Adrenal gland (tissue), 12 donors: Measurements from ENCODE around the gene TMPRSS12. TPM values are rescaled to one million over a fixed set of nuclear protein-coding genes. Genes with fewer than 3 reads are reported as not detected.
"Not testable (repeated sequence)": the region's sequence is repeated elsewhere in the genome, so short reads cannot be mapped to it uniquely, and the experiment has no call there.

Experiments used
- DNase-seq, 7 donors: peaks; one replicate each; pipeline ENCODE4 v3.0.0-alpha.2; 2019 to 2020
- H3K27ac ChIP-seq, 5 donors: fragments of 200-600 bp; sonication (generic) in 4 of 5; 1 replicate in 3 of 5; 2 replicates in 2 of 5; pipeline versions ENCODE4 v1.5.1 to v1.8.0; 2016 to 2020; ENCODE audit warnings: mild to moderate bottlenecking in 1 of 5
- H3K27me3 ChIP-seq: fragments of 200-600 bp; 2 replicates; pipeline ENCODE4 v1.8.0; 2021
- H3K36me3 ChIP-seq, 2 donors: fragments of 200-600 bp; replicated peaks in 1 of 2; 1 replicate in 1 of 2; 2 replicates in 1 of 2; pipeline versions ENCODE4 v1.5.1 to v1.8.0; 2018 to 2022
- H3K4me1 ChIP-seq, 2 donors: fragments of 200-600 bp; replicated peaks in 1 of 2; 1 replicate in 1 of 2; 2 replicates in 1 of 2; pipeline versions ENCODE4 v1.5.1 to v1.8.0; 2018 to 2021
- H3K4me3 ChIP-seq, 4 donors: fragments of 200-600 bp; sonication (generic) in 3 of 4; one replicate each; pipeline ENCODE4 v1.5.1; 2016 to 2018
- H3K9me3 ChIP-seq, 3 donors: fragments of 200-600 bp; sonication (generic) in 1 of 3; replicated peaks in 1 of 3; 1 replicate in 2 of 3; 2 replicates in 1 of 3; pipeline versions ENCODE4 v1.5.1 to v1.8.0; 2016 to 2021
- CTCF ChIP-seq, 6 experiments: fragments of 450-650 bp in 4 of 6; fragments of 200-600 bp in 2 of 6; sonication (generic) in 1 of 6; IDR thresholded peaks; 1 replicate in 5 of 6; 2 replicates in 1 of 6; pipeline versions ENCODE4 v1.5.1 to v1.8.0; 2016 to 2021; ENCODE audit warnings: antibody characterized with exemption in 6 of 6, mild to moderate bottlenecking in 2 of 6, moderate library complexity in 1 of 6
- POLR2A ChIP-seq, 2 donors: fragments of 450-650 bp; IDR thresholded peaks; one replicate each; pipeline ENCODE4 v1.6.1; 2017; ENCODE audit warnings: antibody characterized with exemption in 2 of 2, mild to moderate bottlenecking in 2 of 2, moderate library complexity in 1 of 2
- WGBS, 4 donors: extraction: QIAGEN DNeasy Blood & Tissue Kit in 2 of 4; methylation state at CpG; one replicate each; pipeline versions ENCODE4 v1.1.5 to v1.1.7; 2013 to 2017; 5-methylcytosine and 5-hydroxymethylcytosine counted together
- intact Hi-C, 2 donors: fragments of 100-400 bp; cut with DNase I; formaldehyde crosslinking; loops; one replicate each; pipeline versions ENCODE4 v1.14.1 to v1.15.0; 2022 to 2023
- polyA plus RNA-seq, 3 donors: library from polyadenylated mRNA; stranded (reverse); fragments of 200-250 nt in 2 of 3; fragments of 350-450 nt in 1 of 3; fragmentation: Illumina TruSeq in 1 of 3; extraction: RNeasy Lipid Tissue Mini Kit (QIAGEN cat#74804) in 1 of 3; gene quantifications; one replicate each; pipeline ENCODE4 v1.2.3, GENCODE V29; 2013 to 2014
- total RNA-seq, 9 donors: library from RNA; depleted of rRNA in 4 of 9; stranded (reverse); fragments of >200 nt in 4 of 9; fragments of 120-200 nt in 1 of 9; fragmentation: NEBNext Ultra II Directional in 1 of 9; extraction: Animal tissue kit (Norgen Biotek cat#: 25700) in 1 of 9; gene quantifications; one replicate each; pipeline versions ENCODE4 v1.1.0 to v1.2.4, GENCODE V29; 2013 to 2023
- donor health status: healthy with polysubstance abuse.
- donor health status: Bipolar disorder and iron deficiency.
- donor health status: DM: yes; HTN: yes; CAD: no.
- donor health status: DM: no; HTN: no; CAD: no.
- donor health status: DM: no; HTN: no; CAD: no.
- donor health status: DM: yes; HTN: yes; CAD: no.

The TMPRSS12 gene
- total and polyA plus RNA-seq, 12 donors, result 0.03 to 0.39 TPM; not detected in 10

GRCh38 chr12:50824914-50825313 is 17.8 kb upstream of the TMPRSS12 start:
- Histone ChIP-seq H3K9me3 (no peaks in the 10 kb centered on the region), H3K4me3 (no peak overlapping the region), H3K27me3 (no peaks in the 10 kb centered on the region), H3K36me3 (no peaks in the 10 kb centered on the region), H3K27ac (peak overlapping the region; percentile 7 to 78 (median 43)), H3K4me1 (peaks cover 4 to 12% of the 10 kb centered on the region in 2 donors)
- DNase-seq, result no peak
- intact Hi-C loops, result loop anchor here in 1 of 2 donors (5.0 kb wide), 1 partner anchor 162 kb away; no protein-coding TSS in a partner anchor
- WGBS, 4 donors, result 22 to 39% (median 34%) methylated on average over 4 of the region's 4 CpGs
- TF ChIP-seq POLR2A (IDR thresholded peaks at IDR 0.05) (no peak), CTCF (IDR thresholded peaks at IDR 0.05) (no peak)

- Histone ChIP-seq H3K4me1 (peaks cover 4 to 12% of the 10 kb centered on the region in 2 donors), H3K27me3 (no peaks in the 10 kb centered on the region), H3K27ac (peak overlapping the region; percentile 7 to 78 (median 43)), H3K4me3 (no peak overlapping the region), H3K9me3 (no peaks in the 10 kb centered on the region), H3K36me3 (no peaks in the 10 kb centered on the region)
- 0 to 1% (median 1%) methylated on average over 2 of the region's 2 CpGs for WGBS, 4 donors
- intact Hi-C loops, result loop anchor here in 1 of 2 donors (5.0 kb wide), 1 partner anchor 162 kb away; no protein-coding TSS in a partner anchor
- peak in 5 of 7 donors; percentile 31 to 63 (median 40) for DNase-seq
- TF ChIP-seq POLR2A (IDR thresholded peaks at IDR 0.05) (no peak), CTCF (IDR thresholded peaks at IDR 0.05) (peak; percentile 23 to 90 (median 64))
Measured at GRCh38 chr12:50825372-50825838, 17.3 kb upstream of the TMPRSS12 start.

GRCh38 chr12:50828121-50828520 is 14.6 kb upstream of the TMPRSS12 start:
- H3K9me3 ChIP-seq, result peaks cover 0 to 4% (median 0%) of the 10 kb centered on the region in 3 donors
- intact Hi-C loops, result loop anchor here in 1 of 2 donors (5.0 kb wide), 1 partner anchor 159 kb away; no protein-coding TSS in a partner anchor
- no peak overlapping the region for H3K27ac ChIP-seq
- no peaks in the 10 kb centered on the region for H3K27me3 ChIP-seq
- no peak overlapping the region for H3K4me3 ChIP-seq
- WGBS, 4 donors, result 96 to 100% (median 100%) methylated on average over 1 of the region's 1 CpG
- TF ChIP-seq CTCF (IDR thresholded peaks at IDR 0.05) (no peak), POLR2A (IDR thresholded peaks at IDR 0.05) (no peak)
- peaks cover 4 to 12% of the 10 kb centered on the region in 2 donors for H3K4me1 ChIP-seq
- no peaks in the 10 kb centered on the region for H3K36me3 ChIP-seq
- no peak for DNase-seq

- Histone ChIP-seq H3K9me3 (peaks cover 0 to 12% (median 0%) of the 10 kb centered on the region in 3 donors), H3K4me1 (peaks cover 4 to 12% of the 10 kb centered on the region in 2 donors), H3K27ac (no peak overlapping the region), H3K27me3 (no peaks in the 10 kb centered on the region), H3K4me3 (no peak overlapping the region), H3K36me3 (no peaks in the 10 kb centered on the region)
- TF ChIP-seq POLR2A (IDR thresholded peaks at IDR 0.05) (no peak), CTCF (IDR thresholded peaks at IDR 0.05) (no peak)
- WGBS, 4 donors, result 67 to 92% (median 83%) methylated on average over 2 of the region's 2 CpGs
- intact Hi-C loops, result loop anchor here in 1 of 2 donors (5.0 kb wide), 1 partner anchor 158 kb away; no protein-coding TSS in a partner anchor
- DNase-seq, result no peak
Measured at GRCh38 chr12:50828886-50829285, 13.8 kb upstream of the TMPRSS12 start.

- not testable (repeated sequence) for H3K4me3 ChIP-seq, DNase-seq, H3K4me1 ChIP-seq, H3K27ac ChIP-seq, H3K36me3 ChIP-seq, H3K27me3 ChIP-seq
- peaks cover 0 to 13% (median 0%) of the 10 kb centered on the region in 3 donors for H3K9me3 ChIP-seq
- intact Hi-C loops, result loop anchor here in 1 of 2 donors (10.0 kb wide), 1 partner anchor 511 kb away; the partner anchor contains the start of gene CELA1
Measured at GRCh38 chr12:50833801-50834200, 8.9 kb upstream of the TMPRSS12 start.
